ENCODE data around the gene TESK2.

The TESK2 gene

GRCh38 chr1:45329445-45329844 lies 161.5 kb downstream of the TESK2 start:
- intact Hi-C loops (cut with DNase I), result no loop called here
- DNase-seq, result no peak

GRCh38 chr1:45328680-45329079 lies 162.3 kb downstream of the TESK2 start:
- intact Hi-C loops (cut with DNase I), result no loop called here
- no peak for DNase-seq

GRCh38 chr1:45327644-45328515 lies 163.1 kb downstream of the TESK2 start:
- intact Hi-C loops (cut with DNase I), result no loop called here
- DNase-seq, result no peak

GRCh38 chr1:45326627-45327623 lies 164.0 kb downstream of the TESK2 start, which contains the start of gene HPDL:
Gene HPDL (plus strand): TSS chr1:45326895. CDS start chr1:45327149, 254 bp downstream.
- DNase-seq, result peak; percentile 59 to 90 (median 79)
- intact Hi-C loops (cut with DNase I), result no loop called here

GRCh38 chr1:45325851-45326506 lies 165.0 kb downstream of the TESK2 start:
- peak in 6 of 42 donors; percentile 15 to 53 (median 28) for DNase-seq
- intact Hi-C loops (cut with DNase I), result no loop called here

- no peak for DNase-seq
- intact Hi-C loops (cut with DNase I), result no loop called here
Measured at GRCh38 chr1:45322486-45323040, 168.4 kb downstream of the TESK2 start.

- no peak for DNase-seq
- intact Hi-C loops (cut with DNase I), result no loop called here
Measured at GRCh38 chr1:45321444-45321843, 169.5 kb downstream of the TESK2 start.

- DNase-seq, result no peak
- intact Hi-C loops (cut with DNase I), result no loop called here
Measured at GRCh38 chr1:45319761-45320160, 171.2 kb downstream of the TESK2 start.

GRCh38 chr1:45317166-45317565 lies 173.8 kb downstream of the TESK2 start:
- no peak for DNase-seq
- intact Hi-C loops (cut with DNase I), result no loop called here

GRCh38 chr1:45314266-45314665 lies 176.7 kb downstream of the TESK2 start:
- intact Hi-C loops (cut with DNase I), result no loop called here
- DNase-seq, result no peak

GRCh38 chr1:45306905-45307304 lies 184.1 kb downstream of the TESK2 start:
- no peak for DNase-seq
- intact Hi-C loops (cut with DNase I), result loop anchor here (10.0 kb wide), 2 partner anchors 472 to 572 kb away; partner anchors contain the start of genes KIF2C and RNU5D-1

GRCh38 chr1:45306319-45306718 lies 184.6 kb downstream of the TESK2 start:
- no peak for DNase-seq
- intact Hi-C loops (cut with DNase I), result loop anchor here (10.0 kb wide), 2 partner anchors 472 to 572 kb away; partner anchors contain the start of genes KIF2C and RNU5D-1

- intact Hi-C loops (cut with DNase I), result loop anchor here (2.0 to 10.0 kb wide), 3 partner anchors 292 to 570 kb away; partner anchors contain the start of genes KIF2C, RNU5D-1 and UROD
- DNase-seq, result no peak
Measured at GRCh38 chr1:45305231-45305630, 185.7 kb downstream of the TESK2 start.

- intact Hi-C loops (cut with DNase I), result loop anchor here (2.0 to 10.0 kb wide), 3 partner anchors 292 to 570 kb away; partner anchors contain the start of genes KIF2C, RNU5D-1 and UROD
- DNase-seq, result peak in 8 of 42 donors; percentile 7 to 59 (median 28)
Measured at GRCh38 chr1:45304311-45305081, 186.5 kb downstream of the TESK2 start.

GRCh38 chr1:45303520-45304310 lies 187.2 kb downstream of the TESK2 start:
- intact Hi-C loops (cut with DNase I), result loop anchor here (2.0 to 10.0 kb wide), 3 partner anchors 291 to 569 kb away; partner anchors contain the start of genes KIF2C, RNU5D-1 and UROD
- peak; percentile 93 to 100 (median 98) for DNase-seq

- DNase-seq, result no peak
- intact Hi-C loops (cut with DNase I), result loop anchor here (10.0 kb wide), 2 partner anchors 468 to 568 kb away; partner anchors contain the start of genes KIF2C and RNU5D-1
Measured at GRCh38 chr1:45302505-45303150, 188.3 kb downstream of the TESK2 start.
